ENCODE data around the gene L3MBTL2. TPM values are rescaled to one million over a fixed set of nuclear protein-coding genes. Genes with fewer than 3 reads are reported as not detected.

The L3MBTL2 gene
- total RNA-seq, 2 experiments from 2014 or later: 23.3 to 33.4 TPM

- H3K27ac ChIP-seq (ENCODE audit: low read depth, low read length, poor library complexity, severe bottlenecking): no peak overlapping the region
- H3K36me3 ChIP-seq (ENCODE audit: insufficient read depth, low read length): peaks cover 81% of the 10 kb centered on the region
- H3K4me1 ChIP-seq (ENCODE audit: insufficient read depth, low read length, poor library complexity, severe bottlenecking): no peaks in the 10 kb centered on the region
- H3K9me3 ChIP-seq (ENCODE audit: low read length): no peaks in the 10 kb centered on the region
- intact Hi-C loops (cut with micrococcal nuclease; ENCODE audit: unreplicated experiment): no loop called here
- ChIA-PET POLR2A (no interaction called here), CTCF (ENCODE audit: unreplicated experiment) (no interaction called here)
- no peak for DNase-seq (ENCODE audit: low spot score)
- no peaks in the 10 kb centered on the region for H4K20me1 ChIP-seq (ENCODE audit: insufficient read depth, low read length)
- H3K79me2 ChIP-seq (ENCODE audit: insufficient read depth, low read depth, low read length): no peaks in the 10 kb centered on the region
- no peak for TF ChIP-seq EZH2phosphoT487 (IDR thresholded peaks at IDR 0.05; ENCODE audit: borderline replicate concordance, low read depth, low read length)
- TF ChIP-seq CTCF (conservative IDR thresholded peaks at IDR 0.05; ENCODE audit: low read length): no peak
- BruUV-seq (replicated peaks): no TSS peak
- H3K4me2 ChIP-seq (ENCODE audit: low read length): no peak overlapping the region
- H3K9me2 ChIP-seq (ENCODE audit: insufficient read depth, low read length): no peaks in the 10 kb centered on the region
- H2AFZ ChIP-seq (ENCODE audit: low read length): no peak overlapping the region
- H3K4me3 ChIP-seq (ENCODE audit: low read depth, low read length, poor library complexity, severe bottlenecking): no peak overlapping the region
Observed at GRCh38 chr22:41248758-41249157, 43.6 kb downstream of the L3MBTL2 start.

- peaks cover 88% of the 10 kb centered on the region for H3K36me3 ChIP-seq (ENCODE audit: insufficient read depth, low read length)
- no peak overlapping the region for H3K4me3 ChIP-seq (ENCODE audit: low read depth, low read length, poor library complexity, severe bottlenecking)
- no peak overlapping the region for H2AFZ ChIP-seq (ENCODE audit: low read length)
- H3K4me1 ChIP-seq (ENCODE audit: insufficient read depth, low read length, poor library complexity, severe bottlenecking): no peaks in the 10 kb centered on the region
- H3K27ac ChIP-seq (ENCODE audit: low read depth, low read length, poor library complexity, severe bottlenecking): no peak overlapping the region
- H4K20me1 ChIP-seq (ENCODE audit: insufficient read depth, low read length): no peaks in the 10 kb centered on the region
- no peak for DNase-seq (ENCODE audit: low spot score)
- ChIA-PET POLR2A (no interaction called here), CTCF (ENCODE audit: unreplicated experiment) (no interaction called here)
- no peak overlapping the region for H3K4me2 ChIP-seq (ENCODE audit: low read length)
- no TSS peak for BruUV-seq (replicated peaks)
- intact Hi-C loops (cut with micrococcal nuclease; ENCODE audit: unreplicated experiment): no loop called here
- no peaks in the 10 kb centered on the region for H3K9me3 ChIP-seq (ENCODE audit: low read length)
- no peaks in the 10 kb centered on the region for H3K9me2 ChIP-seq (ENCODE audit: insufficient read depth, low read length)
- no peaks in the 10 kb centered on the region for H3K79me2 ChIP-seq (ENCODE audit: insufficient read depth, low read depth, low read length)
- TF ChIP-seq CTCF (conservative IDR thresholded peaks at IDR 0.05; ENCODE audit: low read length): no peak
- no peak for TF ChIP-seq EZH2phosphoT487 (IDR thresholded peaks at IDR 0.05; ENCODE audit: borderline replicate concordance, low read depth, low read length)
Observed at GRCh38 chr22:41249442-41249841, 44.3 kb downstream of the L3MBTL2 start.

- intact Hi-C loops (cut with micrococcal nuclease; ENCODE audit: unreplicated experiment): no loop called here
- Histone ChIP-seq H3K36me3 (ENCODE audit: insufficient read depth, low read length) (peaks cover 95% of the 10 kb centered on the region), H3K9me2 (ENCODE audit: insufficient read depth, low read length) (no peaks in the 10 kb centered on the region), H3K4me1 (ENCODE audit: insufficient read depth, low read length, poor library complexity, severe bottlenecking) (no peaks in the 10 kb centered on the region), H3K79me2 (ENCODE audit: insufficient read depth, low read depth, low read length) (no peaks in the 10 kb centered on the region), H4K20me1 (ENCODE audit: insufficient read depth, low read length) (no peaks in the 10 kb centered on the region), H2AFZ (ENCODE audit: low read length) (no peak overlapping the region), H3K27ac (ENCODE audit: low read depth, low read length, poor library complexity, severe bottlenecking) (no peak overlapping the region), H3K9me3 (ENCODE audit: low read length) (no peaks in the 10 kb centered on the region), H3K4me3 (ENCODE audit: low read depth, low read length, poor library complexity, severe bottlenecking) (no peak overlapping the region), H3K4me2 (ENCODE audit: low read length) (no peak overlapping the region)
- BruUV-seq (replicated peaks): no TSS peak
- ChIA-PET CTCF (ENCODE audit: unreplicated experiment) (no interaction called here), POLR2A (no interaction called here)
- TF ChIP-seq CTCF (conservative IDR thresholded peaks at IDR 0.05; ENCODE audit: low read length) (no peak), EZH2phosphoT487 (IDR thresholded peaks at IDR 0.05; ENCODE audit: borderline replicate concordance, low read depth, low read length) (no peak)
- DNase-seq (ENCODE audit: low spot score): no peak
Observed at GRCh38 chr22:41250127-41250526, 45.0 kb downstream of the L3MBTL2 start.

All from OCI-LY7 (cell line).